G401.6 (cell line): ENCODE results near the gene PRKAB1.

Experiments used
- FAIRE-seq: peaks from 2 replicates; lab custom pipeline; 2012; peaks lifted over from hg19 to GRCh38; lab: Jason Lieb, UNC

The PRKAB1 gene

GRCh38 chr12:119664642-119665041, 3.3 kb upstream of the PRKAB1 start:
- no peak for FAIRE-seq

DNA sequence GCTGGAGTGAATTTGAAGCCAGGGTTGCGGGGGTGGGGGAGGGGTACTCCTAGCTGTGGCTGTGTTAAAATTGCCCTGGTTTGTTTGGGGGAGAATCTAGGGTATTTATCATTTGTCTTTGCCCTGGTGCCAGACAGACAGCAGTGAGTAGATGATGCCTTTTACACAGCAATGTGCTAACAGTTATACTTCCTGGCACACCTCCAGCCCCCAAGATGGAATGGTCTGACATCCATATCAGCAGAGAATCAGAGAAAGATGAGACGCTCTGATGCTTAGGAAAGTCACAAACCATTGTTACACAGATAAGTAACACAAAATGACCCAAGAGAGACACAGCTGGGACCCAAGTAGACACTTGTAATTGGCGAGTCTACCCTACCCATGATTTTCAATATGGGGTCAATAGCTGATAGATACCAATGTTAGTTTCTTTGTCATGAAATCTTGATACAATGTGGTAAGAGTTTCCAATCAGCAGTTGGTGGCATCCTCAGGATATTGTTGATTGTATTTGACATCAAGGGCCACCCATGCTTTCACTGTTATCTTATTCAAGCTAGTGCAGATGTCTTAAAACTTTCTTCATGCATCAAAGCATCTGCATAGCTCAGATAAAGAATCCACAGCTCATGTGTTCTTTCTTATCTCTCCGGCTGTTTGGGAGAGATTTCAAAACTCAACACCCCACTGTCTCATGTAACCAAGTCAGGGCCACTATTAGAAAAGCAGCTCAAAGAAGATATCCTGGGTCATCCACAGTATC, 2.6 kb upstream of the PRKAB1 start:
- no peak for FAIRE-seq

GRCh38 chr12:119666226-119666795, 1.6 kb upstream of the PRKAB1 start:
- FAIRE-seq = no peak

GRCh38 chr12:119666900-119667576, 895 bp upstream of the PRKAB1 start:
- no peak for FAIRE-seq

- FAIRE-seq = no peak
Observed at GRCh38 chr12:119668324-119668841, 450 bp downstream of the PRKAB1 start.

DNA sequence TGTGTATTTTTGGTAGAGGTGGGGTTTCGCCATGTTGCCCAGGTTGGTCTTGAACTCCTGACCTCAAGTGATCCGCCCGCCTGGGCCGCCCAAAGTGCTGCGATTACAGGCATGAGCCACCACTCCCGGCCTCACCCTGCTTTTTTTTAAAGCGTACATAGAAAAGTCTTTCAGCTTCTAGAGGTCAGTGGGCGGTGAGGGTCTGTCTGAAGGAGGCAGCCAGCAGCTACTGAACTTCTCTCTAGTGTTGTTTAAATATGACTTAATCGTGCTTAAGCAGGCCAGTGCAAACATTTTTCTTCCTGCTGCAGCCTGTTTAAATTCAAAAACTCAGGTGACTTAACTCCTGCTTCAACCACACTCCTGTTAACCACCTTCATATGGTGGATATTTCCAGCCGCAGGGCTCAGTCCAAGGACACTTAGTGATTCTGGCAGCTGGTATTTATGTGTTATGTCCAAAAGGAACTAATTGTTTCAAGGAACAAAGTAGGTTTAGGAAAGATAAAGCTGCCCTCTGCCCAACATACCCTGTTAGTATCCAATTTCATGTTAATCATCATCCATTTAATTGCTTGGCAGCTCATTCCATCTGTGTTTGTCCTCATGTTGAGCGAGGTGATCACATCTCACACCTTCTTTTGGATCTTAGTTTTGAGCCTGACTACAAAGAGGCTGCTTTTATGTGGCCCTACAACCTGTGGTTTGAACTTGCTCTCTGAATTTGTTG, 2.0 kb downstream of the PRKAB1 start:
- no peak for FAIRE-seq

DNA sequence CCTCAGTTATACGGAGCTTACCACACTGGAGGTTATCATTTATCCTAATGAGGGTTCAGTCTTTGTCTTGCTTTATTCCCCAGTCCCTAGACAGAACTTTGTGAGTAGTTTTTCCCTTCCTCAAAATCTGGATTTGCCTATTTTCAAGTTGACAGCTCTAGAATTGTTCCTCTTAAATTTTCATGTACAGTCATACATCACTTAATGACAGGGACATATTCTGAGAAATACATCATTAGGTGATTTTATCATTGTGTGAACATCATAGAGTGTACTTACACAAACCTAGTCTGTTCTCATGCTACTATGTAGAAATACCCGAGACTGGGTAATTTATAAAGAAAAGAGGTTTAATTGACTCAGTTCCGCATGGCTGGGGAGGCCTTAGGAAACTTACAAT, 3.1 kb downstream of the PRKAB1 start:
- FAIRE-seq = no peak

DNA sequence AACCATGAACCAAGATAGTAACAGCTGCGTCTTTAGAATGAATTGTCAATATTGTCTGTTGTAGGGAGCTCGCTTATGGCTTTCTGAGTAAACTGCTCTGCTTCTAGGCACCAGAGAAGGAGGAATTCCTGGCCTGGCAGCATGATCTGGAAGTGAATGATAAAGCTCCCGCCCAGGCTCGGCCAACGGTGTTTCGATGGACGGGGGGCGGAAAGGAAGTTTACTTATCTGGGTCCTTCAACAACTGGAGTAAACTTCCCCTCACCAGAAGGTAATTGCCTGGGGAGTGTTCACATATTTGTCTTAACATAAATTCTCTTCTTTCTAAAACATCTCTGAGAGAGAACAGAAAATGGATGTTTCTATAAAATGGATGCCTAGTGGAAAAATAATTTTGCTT, 4.3 kb downstream of the PRKAB1 start:
- no peak for FAIRE-seq

GRCh38 chr12:119673634-119674033, 5.7 kb downstream of the PRKAB1 start:
- FAIRE-seq = no peak

GRCh38 chr12:119674560-119674959, 6.6 kb downstream of the PRKAB1 start:
- FAIRE-seq = no peak

- no peak for FAIRE-seq
Observed at GRCh38 chr12:119676022-119676421, 8.1 kb downstream of the PRKAB1 start.

DNA sequence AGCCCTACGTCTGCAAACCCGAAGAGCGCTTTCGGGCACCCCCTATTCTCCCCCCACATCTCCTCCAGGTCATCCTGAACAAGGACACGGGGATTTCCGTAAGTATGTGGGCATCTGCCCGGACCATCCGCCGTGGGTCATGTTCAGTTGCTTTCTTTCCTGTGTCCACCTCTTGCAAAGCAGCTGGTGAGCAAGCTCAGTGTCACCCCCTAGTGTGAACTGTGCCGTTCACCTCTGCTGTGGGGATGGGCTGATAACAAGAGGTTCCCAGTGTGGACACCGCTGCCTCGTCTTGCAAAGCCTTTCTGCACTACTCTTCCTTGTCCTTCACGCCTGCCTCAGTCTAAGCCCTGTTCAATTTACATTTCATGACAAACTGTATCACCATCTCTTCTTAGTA, 8.6 kb downstream of the PRKAB1 start:
- FAIRE-seq = no peak

GRCh38 chr12:119678459-119678858, 10.5 kb downstream of the PRKAB1 start:
- FAIRE-seq = no peak

- FAIRE-seq = no peak
Observed at GRCh38 chr12:119679081-119679480, 11.1 kb downstream of the PRKAB1 start.

GRCh38 chr12:119679490-119679889, 11.6 kb downstream of the PRKAB1 start:
- no peak for FAIRE-seq

GRCh38 chr12:119681111-119681510, 13.2 kb downstream of the PRKAB1 start:
- FAIRE-seq = no peak

DNA sequence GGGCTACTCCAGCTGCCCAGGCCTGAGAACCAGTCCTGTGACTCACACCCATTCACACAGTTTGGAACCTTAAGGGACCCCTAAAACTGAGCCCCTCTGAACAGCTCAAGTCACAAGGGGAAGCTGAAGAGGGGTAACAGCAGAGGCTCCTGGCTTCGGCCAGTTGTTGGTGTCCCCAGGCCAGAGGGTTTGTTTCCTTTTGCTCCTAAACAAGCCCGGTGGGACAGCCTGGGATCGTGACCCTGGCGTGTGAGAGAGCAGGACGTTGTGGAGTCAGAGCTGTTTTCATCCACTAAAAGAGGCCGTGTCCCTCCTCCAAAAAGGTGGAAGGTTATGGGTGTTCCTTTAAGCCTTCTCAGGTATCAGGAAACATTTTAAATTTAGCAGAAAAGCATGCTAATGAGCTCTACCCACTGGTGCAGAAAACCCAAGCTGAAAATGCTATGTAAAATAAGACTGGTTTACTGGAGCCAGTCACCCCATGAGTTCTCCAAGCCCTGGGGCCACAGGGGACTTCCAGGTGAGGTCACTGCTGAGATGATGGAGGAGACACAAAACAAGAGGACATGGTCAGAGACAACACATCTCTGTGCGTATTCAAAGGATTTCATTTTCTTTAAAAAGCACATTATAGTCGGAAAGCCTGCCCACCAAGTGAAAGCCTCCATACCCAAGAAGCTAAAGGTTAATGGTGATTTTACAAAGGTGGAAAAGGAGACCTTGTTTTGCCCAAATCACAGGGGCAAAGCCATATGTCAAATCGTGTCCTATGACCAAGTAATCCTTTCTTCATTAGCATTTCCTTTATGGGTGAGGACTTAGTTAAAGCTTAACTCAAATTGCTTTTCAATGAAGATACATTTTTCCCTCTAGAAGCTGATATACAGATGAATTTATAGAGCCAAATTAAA, 14.1 kb downstream of the PRKAB1 start:
- no peak for FAIRE-seq

- FAIRE-seq = no peak
Observed at GRCh38 chr12:119682639-119683252, 14.8 kb downstream of the PRKAB1 start.

GRCh38 chr12:119683413-119683812, 15.5 kb downstream of the PRKAB1 start:
- FAIRE-seq = no peak

GRCh38 chr12:119683816-119684215, 15.9 kb downstream of the PRKAB1 start:
- FAIRE-seq = no peak

DNA sequence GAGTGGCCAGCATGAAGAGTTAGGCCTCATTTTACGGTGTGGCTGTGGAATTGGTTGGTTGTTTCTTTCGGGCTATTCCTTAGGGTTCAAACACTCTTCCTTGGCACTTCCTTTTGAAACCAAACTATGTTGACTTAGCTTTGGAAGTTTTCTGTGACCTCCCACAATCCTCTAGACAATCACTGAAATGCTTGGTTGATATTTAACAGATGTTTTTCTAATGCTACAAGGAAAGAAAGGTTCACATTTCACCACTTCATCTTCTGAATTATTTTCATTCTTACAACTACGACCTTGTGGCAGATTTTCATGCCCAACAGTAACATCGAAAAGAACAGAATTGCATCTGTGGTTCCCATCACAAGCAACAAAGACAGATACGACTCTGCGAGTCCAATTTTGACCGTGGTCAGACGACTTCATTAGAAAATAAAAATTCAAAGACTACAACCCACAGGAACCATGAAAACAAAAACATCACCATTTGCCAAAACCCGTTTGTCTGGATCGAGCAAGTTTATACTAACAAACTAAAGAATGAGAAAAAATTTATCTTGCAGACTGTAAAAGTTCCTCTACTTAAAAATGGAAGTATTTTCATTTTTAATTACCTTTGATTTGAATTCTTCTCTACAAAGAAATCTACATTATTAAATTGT, 16.9 kb downstream of the PRKAB1 start:
- FAIRE-seq = no peak
